GM18861 (cell line): Measurements from ENCODE around the gene SPATA20.

ENCODE experiments used
- ATAC-seq: cut with Tn5 transposase; IDR thresholded peaks from one replicate; pipeline ENCODE4 v1.9.1; 2021; ENCODE audit not compliant: unreplicated experiment

The SPATA20 gene

GRCh38 chr17:50519141-50519834 is 27.7 kb upstream of the SPATA20 start:
- ATAC-seq: no peak

GRCh38 chr17:50520483-50520882 is 26.5 kb upstream of the SPATA20 start:
- ATAC-seq: no peak

- no peak for ATAC-seq
Measured at GRCh38 chr17:50521514-50521913, 25.5 kb upstream of the SPATA20 start.

GRCh38 chr17:50522766-50523165 is 24.2 kb upstream of the SPATA20 start:
- no peak for ATAC-seq

GRCh38 chr17:50523208-50523607 is 23.8 kb upstream of the SPATA20 start:
- ATAC-seq: no peak

- ATAC-seq: no peak
Measured at GRCh38 chr17:50524838-50525237, 22.1 kb upstream of the SPATA20 start.

- no peak for ATAC-seq
Measured at GRCh38 chr17:50527155-50527762, 19.7 kb upstream of the SPATA20 start.

GRCh38 chr17:50527949-50528474 is 19.0 kb upstream of the SPATA20 start:
- ATAC-seq: no peak

GRCh38 chr17:50529849-50530248 is 17.1 kb upstream of the SPATA20 start:
- no peak for ATAC-seq

- no peak for ATAC-seq
Measured at GRCh38 chr17:50531428-50532025, 15.4 kb upstream of the SPATA20 start.

GRCh38 chr17:50532452-50533024 is 14.4 kb upstream of the SPATA20 start, which contains the start of gene EPN3:
EPN3 (plus strand) TSS chr17:50532735; CDS start chr17:50536557, 3,822 bp downstream.
- ATAC-seq: no peak

GRCh38 chr17:50533185-50533584 is 13.8 kb upstream of the SPATA20 start:
- ATAC-seq: no peak

- ATAC-seq: no peak
Measured at GRCh38 chr17:50533720-50534148, 13.2 kb upstream of the SPATA20 start.

GRCh38 chr17:50534222-50534978 is 12.6 kb upstream of the SPATA20 start:
- no peak for ATAC-seq

- ATAC-seq: no peak
Measured at GRCh38 chr17:50534979-50535326, 12.0 kb upstream of the SPATA20 start.

GRCh38 chr17:50535407-50535806 is 11.6 kb upstream of the SPATA20 start:
- ATAC-seq: no peak

- ATAC-seq: no peak
Measured at GRCh38 chr17:50536683-50537646, 10.0 kb upstream of the SPATA20 start.

GRCh38 chr17:50537721-50538548 is 9.0 kb upstream of the SPATA20 start:
- ATAC-seq: no peak
